Fibroblast of skin of right biceps (primary cell): ENCODE data around the gene GRAMD2B.
"Not testable (repeated sequence)": the region's sequence is repeated elsewhere in the genome, so short reads cannot be mapped to it uniquely, and the experiment has no call there.

ENCODE experiments used
- DNase-seq: peaks from one replicate; pipeline ENCODE4 v3.0.0-alpha.2; 2013

The GRAMD2B gene

DNA sequence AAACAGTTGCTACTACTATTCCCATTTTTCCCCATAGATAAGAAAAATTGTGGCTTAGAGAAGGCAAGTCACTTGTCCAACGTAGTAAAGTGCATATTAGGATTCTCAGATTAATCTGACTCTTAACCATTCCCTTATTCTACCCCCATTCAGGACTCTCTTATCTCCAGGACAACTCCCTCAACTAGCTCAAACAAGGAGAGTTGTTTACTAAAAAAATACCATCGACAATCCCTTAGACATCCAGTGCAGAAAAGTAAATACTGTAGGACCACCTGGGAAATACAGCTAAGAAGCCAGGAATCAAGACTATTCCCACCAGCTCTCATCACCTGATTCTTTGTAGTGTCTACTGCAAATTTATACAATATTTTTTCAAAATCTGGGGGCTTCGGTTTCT lies 9.4 kb upstream of the GRAMD2B start:
- no peak for DNase-seq

DNA sequence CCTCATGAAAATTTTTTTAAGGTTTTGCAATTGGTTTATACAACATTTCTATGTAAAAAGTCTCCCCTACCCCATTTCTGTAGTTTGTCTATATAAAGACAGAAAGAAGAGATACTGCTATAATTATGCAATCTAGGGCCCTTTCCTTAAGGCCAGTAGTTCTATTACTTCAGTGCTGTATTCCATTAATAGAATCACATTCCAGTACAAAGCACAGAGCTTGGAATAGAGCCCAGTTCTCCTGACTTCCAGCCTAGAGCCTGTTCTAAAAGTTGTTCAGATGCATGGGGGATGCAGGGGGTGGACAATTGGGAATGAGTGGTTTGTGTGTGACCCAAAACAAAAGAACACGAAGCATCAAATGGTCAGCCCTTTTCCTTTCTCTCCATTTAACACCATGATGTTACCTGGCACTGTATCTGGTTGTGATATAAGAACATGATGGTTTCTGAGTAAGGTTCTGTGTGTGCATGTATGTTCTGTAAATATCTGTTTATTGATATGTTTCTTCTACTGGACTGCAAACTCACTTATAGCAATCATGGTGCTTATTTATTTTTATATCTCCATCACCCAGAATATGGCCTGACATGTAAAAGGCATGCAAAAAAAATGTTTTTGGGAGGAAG lies 8.2 kb upstream of the GRAMD2B start:
- DNase-seq: peak; percentile 85

GRCh38 chr5:126415789-126416188 lies 7.4 kb upstream of the GRAMD2B start:
- DNase-seq: no peak

- DNase-seq: peak; percentile 28
Measured at GRCh38 chr5:126416266-126416925, 6.8 kb upstream of the GRAMD2B start.

- no peak for DNase-seq
Measured at GRCh38 chr5:126417178-126417577, 6.0 kb upstream of the GRAMD2B start.

- DNase-seq: no peak
Measured at GRCh38 chr5:126419102-126419501, 4.1 kb upstream of the GRAMD2B start.

GRCh38 chr5:126428421-126428820 lies 5.2 kb downstream of the GRAMD2B start:
- DNase-seq: no peak

- DNase-seq: no peak
Measured at GRCh38 chr5:126430631-126431030, 7.4 kb downstream of the GRAMD2B start.

DNA sequence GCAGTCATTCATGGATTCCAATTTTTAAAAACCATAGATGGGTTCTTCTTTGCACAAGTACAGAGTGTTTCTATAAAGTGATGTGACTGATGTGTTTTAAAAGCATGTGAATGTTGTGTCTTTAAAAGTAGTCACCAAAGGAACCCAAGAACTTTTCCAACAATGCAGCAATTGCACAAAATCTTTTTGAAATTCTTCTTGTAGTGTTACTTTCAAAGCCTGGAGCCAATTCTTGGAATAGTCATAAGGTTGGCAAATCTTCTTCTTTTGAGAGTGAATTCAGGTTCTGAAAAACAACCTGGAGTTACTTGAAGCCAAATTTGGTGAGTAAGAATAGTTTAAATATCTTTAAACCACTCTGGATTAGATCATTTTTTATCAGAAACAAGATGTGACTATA lies 10.5 kb downstream of the GRAMD2B start:
- peak; percentile 80 for DNase-seq

DNA sequence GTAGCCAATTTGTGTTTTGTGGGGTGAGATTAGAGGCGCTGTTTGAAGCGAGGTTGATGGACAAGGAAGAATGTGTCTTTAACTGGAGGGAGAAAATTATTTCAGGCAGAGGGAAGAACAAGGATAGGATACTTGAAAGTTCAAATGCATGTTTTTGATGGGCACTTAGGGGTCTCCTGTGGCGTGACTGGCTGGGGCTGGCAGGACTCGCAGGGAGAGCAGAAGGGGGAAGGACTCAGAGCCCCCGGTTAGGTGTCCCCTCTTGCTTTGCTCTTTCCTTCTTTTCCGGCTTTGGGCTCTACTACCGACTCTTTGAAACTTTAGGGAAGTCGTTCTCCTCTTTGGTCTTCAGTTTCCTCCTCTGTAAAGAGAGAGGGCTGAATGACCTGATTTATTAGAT lies 12.1 kb downstream of the GRAMD2B start:
- no peak for DNase-seq

GRCh38 chr5:126435714-126436113 lies 12.5 kb downstream of the GRAMD2B start:
- no peak for DNase-seq

- DNase-seq: no peak
Measured at GRCh38 chr5:126437721-126438120, 14.5 kb downstream of the GRAMD2B start.

DNA sequence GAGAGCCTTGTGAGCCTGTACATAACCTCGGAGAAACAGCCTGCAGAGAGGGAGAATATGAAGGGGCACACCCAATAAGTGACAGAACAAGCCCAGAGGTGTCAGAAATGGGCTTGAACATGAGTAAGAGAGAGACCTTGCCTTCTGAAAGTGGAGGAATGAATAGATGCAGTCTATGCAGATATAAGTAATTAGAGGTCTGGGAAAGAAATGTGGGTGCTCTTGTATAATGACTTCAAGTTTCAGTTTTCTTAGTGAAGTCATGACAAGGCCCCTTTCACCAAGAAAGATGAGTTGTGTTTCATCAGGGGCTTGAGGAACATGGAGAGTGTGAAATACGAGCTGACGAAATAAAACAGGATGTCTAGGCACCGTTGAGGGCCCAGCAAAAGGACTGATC lies 15.1 kb downstream of the GRAMD2B start:
- DNase-seq: no peak

GRCh38 chr5:126438868-126439267 lies 15.7 kb downstream of the GRAMD2B start:
- peak; percentile 34 for DNase-seq

DNA sequence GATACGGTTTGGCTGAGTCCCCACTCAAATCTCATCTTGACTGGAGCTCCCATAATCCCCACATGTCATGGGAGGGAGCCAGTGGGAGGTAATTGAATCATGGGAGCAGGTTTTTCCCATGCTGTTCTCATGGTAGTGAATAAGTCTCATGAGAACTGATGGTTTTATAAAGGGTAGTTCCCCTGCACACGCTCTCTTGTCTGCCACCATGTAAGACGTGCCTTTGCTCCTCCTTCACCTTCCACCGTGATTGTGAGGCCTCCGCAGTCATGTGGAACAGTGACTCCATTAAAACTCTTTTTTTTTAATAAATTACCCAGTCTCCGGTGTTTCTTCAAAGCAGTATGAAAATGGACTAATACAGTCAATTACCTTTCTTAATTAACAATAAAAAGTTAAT lies 16.5 kb downstream of the GRAMD2B start:
- DNase-seq: not testable (repeated sequence)

DNA sequence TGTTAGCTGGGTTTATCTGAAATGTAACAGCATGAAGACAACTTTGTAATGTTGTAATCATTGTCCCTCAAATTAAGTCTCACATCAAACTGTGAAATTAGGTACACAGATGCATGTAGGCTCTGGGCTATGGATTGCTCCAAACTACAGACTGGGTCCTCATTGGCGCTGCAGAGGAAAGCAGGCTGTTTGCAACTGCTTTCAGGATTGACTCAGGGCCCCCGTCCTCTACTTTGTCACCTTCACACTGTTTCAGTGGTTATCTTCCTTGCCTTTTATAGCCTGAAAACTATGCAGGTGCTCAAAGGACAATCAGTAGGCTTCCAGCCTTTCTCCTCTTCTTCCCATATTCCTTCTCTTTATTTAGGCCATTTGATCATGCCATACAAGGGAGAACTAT lies 18.0 kb downstream of the GRAMD2B start:
- DNase-seq: no peak

DNA sequence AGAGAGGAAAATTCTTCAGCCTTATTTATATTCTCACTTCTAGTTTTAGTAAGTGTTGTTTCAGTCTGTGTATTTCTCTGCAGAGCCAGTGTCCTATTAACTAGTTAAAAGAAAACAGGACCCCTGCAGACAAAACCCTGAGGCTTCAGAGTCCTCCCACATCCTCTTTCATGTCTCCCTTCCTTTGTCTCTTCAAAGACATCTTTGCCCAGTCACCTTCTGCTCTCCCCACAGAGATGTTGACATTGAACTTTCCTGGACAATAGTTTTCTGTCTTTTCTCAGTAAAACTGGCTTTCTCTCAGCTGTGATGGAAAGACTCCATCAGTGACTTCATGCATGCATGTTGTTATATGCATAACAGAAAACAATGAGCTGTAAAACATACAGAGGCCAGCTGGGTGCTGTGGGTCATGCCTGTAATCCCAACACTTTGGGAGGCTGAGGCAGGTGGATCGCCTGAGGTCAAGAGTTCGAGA lies 20.2 kb downstream of the GRAMD2B start:
- DNase-seq: no peak

- no peak for DNase-seq
Measured at GRCh38 chr5:126444137-126444536, 20.9 kb downstream of the GRAMD2B start.

DNA sequence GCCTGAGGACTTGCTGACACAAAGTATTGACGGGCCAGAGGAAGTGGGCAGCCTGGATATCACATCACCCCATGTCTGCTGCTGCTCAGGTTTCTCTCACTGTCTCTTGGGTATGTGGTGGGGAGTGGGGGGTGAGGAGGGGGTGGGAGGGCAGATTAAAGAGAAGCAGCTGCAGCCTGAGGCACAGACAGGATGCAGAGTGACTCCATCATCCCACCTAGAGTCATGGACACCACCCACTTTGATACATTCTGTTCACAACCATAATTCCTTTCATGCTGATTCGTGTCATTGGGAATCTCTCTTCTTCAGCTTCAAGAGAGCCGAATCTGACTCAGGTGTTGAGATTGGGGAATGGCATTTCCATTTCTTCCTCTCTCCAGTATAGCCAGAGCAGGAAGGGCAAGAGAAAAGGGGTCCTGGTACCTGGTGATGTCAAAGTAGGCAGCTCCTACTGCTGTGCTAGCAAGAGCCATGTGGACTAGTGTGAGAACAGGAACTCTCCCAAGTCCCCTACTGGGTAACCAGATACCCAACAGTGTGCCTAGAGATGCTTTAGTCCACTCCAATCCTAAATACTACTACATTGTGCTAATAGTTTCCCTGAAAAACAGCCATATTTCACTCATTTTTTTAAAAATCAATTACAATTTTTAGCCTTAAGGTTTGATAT lies 22.4 kb downstream of the GRAMD2B start:
- DNase-seq: peak; percentile 67

DNA sequence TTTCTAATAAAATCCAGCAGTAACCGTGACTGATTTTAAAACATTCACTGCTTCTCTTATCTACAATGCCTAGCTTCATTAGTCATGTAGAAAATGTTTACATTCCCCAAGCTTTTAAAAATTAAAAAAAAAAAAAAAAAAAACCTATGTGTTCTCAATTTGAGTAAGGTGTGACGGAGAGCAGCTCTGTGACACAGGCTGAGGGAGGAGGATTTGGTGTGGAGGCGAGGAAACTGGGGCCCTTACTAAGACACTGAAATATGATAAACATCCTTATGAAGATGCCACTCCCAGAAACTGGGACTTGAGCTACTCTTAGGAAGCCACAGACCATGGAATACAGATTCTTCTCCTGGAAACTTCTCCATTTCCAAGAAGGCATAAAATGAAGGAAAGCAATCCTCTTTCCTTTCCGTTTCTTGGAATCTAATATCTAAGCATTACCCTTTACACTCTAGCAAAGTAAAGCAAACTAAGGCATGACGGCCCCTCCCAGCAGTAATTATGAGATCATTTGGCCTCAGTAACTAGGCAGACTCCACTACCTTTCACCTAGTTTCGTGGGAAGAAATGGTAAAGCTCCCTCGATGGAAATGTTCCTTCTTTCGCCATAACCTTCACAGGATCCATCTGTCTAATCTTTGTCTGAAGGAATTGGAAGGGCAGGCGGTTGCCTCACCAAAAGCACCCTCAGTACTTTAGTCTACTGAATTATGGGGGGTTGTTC lies 23.5 kb downstream of the GRAMD2B start:
- DNase-seq: peak; percentile 90

DNA sequence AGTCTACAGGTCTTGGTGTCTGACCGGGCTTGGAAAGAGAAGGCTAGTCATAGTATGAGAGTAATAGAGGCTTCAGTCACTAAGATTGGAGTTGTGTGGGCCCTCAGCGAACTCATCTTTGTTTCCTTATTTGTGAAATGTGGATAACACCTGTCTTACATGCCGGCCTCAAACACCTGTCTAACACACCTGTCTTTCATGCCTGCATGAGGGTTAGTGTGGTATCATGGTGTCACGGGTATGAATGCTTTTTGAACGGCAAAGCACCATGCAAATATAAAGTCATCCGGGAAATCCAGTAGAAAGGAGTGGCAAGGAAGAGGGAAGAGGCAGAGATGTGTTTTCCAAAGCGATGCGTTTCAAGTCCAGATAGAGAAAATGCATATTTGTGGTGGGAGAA lies 25.5 kb downstream of the GRAMD2B start:
- DNase-seq: no peak

GRCh38 chr5:126449751-126450271 lies 26.6 kb downstream of the GRAMD2B start:
- DNase-seq: peak; percentile 69

GRCh38 chr5:126450346-126450745 lies 27.1 kb downstream of the GRAMD2B start:
- DNase-seq: no peak
